ENCODE measurements around the gene TMBIM4.

TMBIM4 gene

DNA sequence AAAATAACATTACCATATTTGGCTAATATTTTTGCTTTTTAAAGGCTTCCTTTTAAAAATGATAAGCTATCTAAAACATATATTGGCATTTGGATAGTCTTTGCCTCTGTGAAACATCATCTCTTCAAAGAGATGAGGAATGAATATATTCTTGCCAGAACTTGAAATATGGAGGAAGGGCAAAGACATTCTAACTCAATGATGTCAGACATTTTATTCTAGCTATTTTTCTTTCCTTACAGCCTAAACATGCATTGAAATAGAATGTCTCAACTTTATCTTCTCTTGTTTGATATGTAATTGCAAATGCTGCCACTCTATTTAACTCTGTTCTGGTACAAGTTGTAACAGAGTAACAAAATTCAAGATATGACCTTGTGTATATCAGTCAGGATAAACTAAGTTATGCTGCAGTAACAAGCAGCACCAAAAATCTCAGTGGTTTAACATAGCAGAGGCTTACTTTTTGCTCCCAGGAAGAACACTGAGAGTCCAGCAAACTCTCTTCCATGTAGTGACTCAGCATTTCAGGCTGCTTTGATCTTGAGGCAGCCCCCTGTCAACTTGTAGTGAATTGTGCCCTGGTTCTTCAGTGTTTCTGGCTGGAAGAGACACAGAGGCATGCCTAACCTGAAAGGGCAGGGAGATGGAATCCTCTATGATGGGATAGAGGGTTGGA, 30.2 kb upstream of the TMBIM4 start:
- H3K4me3 ChIP-seq (replicated peaks; ENCODE audit: low read depth, low read length) = no peak overlapping the region
- no peak for DNase-seq (ENCODE audit: extremely low read depth, low read depth)
- TF ChIP-seq, protein P1, sequence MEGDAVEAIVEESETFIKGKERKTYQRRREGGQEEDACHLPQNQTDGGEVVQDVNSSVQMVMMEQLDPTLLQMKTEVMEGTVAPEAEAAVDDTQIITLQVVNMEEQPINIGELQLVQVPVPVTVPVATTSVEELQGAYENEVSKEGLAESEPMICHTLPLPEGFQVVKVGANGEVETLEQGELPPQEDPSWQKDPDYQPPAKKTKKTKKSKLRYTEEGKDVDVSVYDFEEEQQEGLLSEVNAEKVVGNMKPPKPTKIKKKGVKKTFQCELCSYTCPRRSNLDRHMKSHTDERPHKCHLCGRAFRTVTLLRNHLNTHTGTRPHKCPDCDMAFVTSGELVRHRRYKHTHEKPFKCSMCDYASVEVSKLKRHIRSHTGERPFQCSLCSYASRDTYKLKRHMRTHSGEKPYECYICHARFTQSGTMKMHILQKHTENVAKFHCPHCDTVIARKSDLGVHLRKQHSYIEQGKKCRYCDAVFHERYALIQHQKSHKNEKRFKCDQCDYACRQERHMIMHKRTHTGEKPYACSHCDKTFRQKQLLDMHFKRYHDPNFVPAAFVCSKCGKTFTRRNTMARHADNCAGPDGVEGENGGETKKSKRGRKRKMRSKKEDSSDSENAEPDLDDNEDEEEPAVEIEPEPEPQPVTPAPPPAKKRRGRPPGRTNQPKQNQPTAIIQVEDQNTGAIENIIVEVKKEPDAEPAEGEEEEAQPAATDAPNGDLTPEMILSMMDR (IDR thresholded peaks at IDR 0.05; ENCODE audit: low read depth, low read length, missing control alignments) = no peak

DNA sequence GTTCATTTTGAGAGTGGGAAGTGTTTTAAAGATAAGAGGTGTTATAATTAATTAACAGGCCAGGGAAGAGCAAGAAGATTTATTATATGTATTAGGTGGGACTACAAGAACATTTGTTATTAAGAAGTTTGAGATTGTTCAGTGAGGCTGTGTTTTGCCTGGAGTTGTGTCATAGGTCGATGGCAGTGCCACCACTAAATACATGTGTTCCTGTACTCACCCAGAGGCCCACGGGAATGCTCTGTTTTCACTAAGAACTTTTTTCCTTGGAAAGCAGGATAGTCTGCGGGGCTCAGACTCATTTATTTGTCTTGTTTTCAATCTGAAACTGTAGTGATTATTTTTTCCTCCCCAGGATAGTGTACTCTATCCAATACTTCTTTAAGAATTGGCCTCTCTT, 29.3 kb upstream of the TMBIM4 start:
- no peak overlapping the region for H3K4me3 ChIP-seq (replicated peaks; ENCODE audit: low read depth, low read length)
- no peak for DNase-seq (ENCODE audit: extremely low read depth, low read depth)
- TF ChIP-seq, protein P1 (IDR thresholded peaks at IDR 0.05; ENCODE audit: low read depth, low read length, missing control alignments) = no peak

DNA sequence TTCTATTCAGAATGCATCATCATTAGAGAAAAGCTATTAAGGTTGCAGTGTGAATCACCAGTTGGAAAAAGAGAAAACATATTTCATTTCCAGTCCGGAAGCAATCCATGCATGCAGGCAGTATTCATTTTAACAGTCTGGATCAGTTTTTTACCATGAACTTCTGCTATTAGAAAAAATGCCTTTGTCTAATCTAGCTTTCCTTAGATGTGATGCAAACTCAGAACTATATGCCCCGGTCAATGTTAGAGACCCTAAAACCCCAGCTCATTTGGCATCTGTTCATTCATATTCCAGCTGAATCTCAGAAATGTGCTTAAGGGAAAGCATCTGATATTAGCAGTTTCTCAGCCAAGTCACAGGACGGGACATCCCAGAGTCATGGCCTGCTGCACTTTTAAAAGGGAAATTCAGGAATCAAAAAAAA, 27.7 kb upstream of the TMBIM4 start:
- DNase-seq (ENCODE audit: extremely low read depth, low read depth) = no peak
- no peak overlapping the region for H3K4me3 ChIP-seq (replicated peaks; ENCODE audit: low read depth, low read length)
- TF ChIP-seq, protein P1 (IDR thresholded peaks at IDR 0.05; ENCODE audit: low read depth, low read length, missing control alignments) = no peak

DNA sequence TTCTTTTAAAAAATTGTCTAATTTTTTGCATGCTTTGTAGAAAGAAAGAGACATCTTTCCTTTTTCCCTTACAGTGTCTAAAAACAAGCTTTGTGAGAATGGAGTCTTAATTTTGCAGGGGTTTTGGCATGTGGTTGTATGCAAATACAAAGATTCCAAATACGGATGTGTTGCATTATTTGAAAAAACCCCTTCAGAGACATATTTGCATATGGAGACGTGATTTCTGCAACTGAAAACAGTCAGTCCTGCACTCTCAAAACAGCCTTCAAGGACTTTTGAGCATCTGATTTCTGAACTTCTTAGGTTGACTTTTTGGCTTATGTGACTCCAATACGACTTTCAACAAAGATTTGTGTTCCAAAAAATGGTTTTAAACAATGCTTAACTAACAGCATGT, 27.0 kb upstream of the TMBIM4 start:
- no peak overlapping the region for H3K4me3 ChIP-seq (replicated peaks; ENCODE audit: low read depth, low read length)
- TF ChIP-seq, protein P1 (IDR thresholded peaks at IDR 0.05; ENCODE audit: low read depth, low read length, missing control alignments) = no peak
- DNase-seq (ENCODE audit: extremely low read depth, low read depth) = no peak

DNA sequence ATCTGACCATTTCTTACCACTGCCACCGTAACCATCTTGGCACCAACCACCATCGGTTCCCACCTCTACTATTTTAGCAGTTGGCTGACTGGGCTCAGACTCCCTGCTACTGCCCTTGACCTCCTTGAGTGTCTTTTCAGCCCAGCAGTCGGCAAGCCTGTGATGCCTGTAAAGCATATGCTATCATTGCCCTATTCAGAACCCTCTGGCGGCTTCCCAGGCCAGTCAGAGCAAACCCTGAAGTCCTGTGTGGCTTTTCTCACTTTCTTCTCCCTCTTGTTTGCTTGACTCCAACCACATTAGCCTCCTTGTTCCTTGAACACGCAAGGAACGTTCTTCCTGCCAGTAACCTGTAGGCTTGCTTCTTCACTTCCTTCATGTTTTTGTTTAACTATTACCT, 25.4 kb upstream of the TMBIM4 start:
- TF ChIP-seq, protein P1 (IDR thresholded peaks at IDR 0.05; ENCODE audit: low read depth, low read length, missing control alignments) = no peak
- DNase-seq (ENCODE audit: extremely low read depth, low read depth) = no peak
- no peak overlapping the region for H3K4me3 ChIP-seq (replicated peaks; ENCODE audit: low read depth, low read length)

DNA sequence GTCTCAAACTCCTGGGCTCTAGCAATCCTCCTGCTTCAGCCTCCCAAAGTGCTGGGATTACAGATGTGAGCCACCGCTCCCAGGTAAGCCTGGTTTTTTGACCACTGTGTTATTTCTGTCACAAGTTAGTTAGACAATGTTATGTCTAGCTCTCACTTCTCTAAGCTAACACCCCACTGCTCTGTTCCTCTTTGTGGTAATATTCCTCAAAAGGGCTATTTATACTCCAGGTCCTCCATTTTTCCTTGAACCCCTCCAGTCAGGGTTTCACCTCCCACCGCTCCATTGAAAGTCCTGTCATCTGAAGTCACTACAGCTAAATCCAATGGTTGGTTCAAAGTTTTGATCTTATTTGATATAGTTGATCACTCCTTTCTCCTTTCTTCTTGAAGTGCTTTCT, 24.3 kb upstream of the TMBIM4 start:
- no peak for DNase-seq (ENCODE audit: extremely low read depth, low read depth)
- no peak overlapping the region for H3K4me3 ChIP-seq (replicated peaks; ENCODE audit: low read depth, low read length)
- TF ChIP-seq, protein P1 (IDR thresholded peaks at IDR 0.05; ENCODE audit: low read depth, low read length, missing control alignments) = no peak

Data from HFF-Myc (cell line).